B cell (primary cell): ENCODE data around the gene TRPM2. TPM values are rescaled to one million over a fixed set of nuclear protein-coding genes. Genes with fewer than 3 reads are reported as not detected.

Source experiments
- ATAC-seq: fragments of 200-7000 bp; cut with Tn5 transposase; one replicate; pipeline ENCODE4 v1.10.0; 2021; ENCODE audit warnings: low read depth, mild to moderate bottlenecking, moderate number of reproducible peaks, moderate library complexity
- CTCF ChIA-PET: fragments of 350-600 bp; sonication (Branson Sonifier 250); formaldehyde crosslinking; loops from one replicate; lab custom pipeline; 2021; ENCODE audit warnings: antibody characterized with exemption, inconsistent platforms; lab: Charles Lee
- POLR2A ChIA-PET: fragments of 350-600 bp; sonication (Branson Sonifier 250); formaldehyde crosslinking; loops from one replicate; lab custom pipeline; 2021; ENCODE audit warnings: antibody characterized with exemption; lab: Charles Lee
- DNase-seq: peaks from one replicate; pipeline ENCODE4 v3.0.0; 2013
- H2AFZ ChIP-seq: 2 replicates; pipeline ENCODE4 v1.6.1; 2012; ENCODE audit warnings: mild to moderate bottlenecking, low read depth, low read length; ENCODE audit not compliant: insufficient read depth, poor library complexity, severe bottlenecking
- H3K27ac ChIP-seq, 2 donors: 1 replicate in 1 of 2; 2 replicates in 1 of 2; pipeline ENCODE4 v1.5.1; 2012 to 2013; ENCODE audit warnings: low read length in 2 of 2, mild to moderate bottlenecking in 2 of 2, moderate library complexity in 1 of 2
- H3K27me3 ChIP-seq, 4 experiments: fragments of 200-600 bp in 1 of 4; sonication (generic) in 1 of 4; replicated peaks in 1 of 4; 1 replicate in 2 of 4; 2 replicates in 2 of 4; pipeline versions ENCODE4 v1.6.1 to v1.7.0; 2013 to 2016; ENCODE audit warnings: low read length in 3 of 4, mild to moderate bottlenecking in 2 of 4, mixed read lengths in 1 of 4, moderate library complexity in 1 of 4; ENCODE audit not compliant: insufficient read depth in 4 of 4, control insufficient read depth in 3 of 4; ENCODE audit errors: control extremely low read depth in 1 of 4
- H3K36me3 ChIP-seq, 2 experiments: replicated peaks in 1 of 2; 1 replicate in 1 of 2; 2 replicates in 1 of 2; pipeline versions ENCODE4 v1.6.1 to v1.7.1; 2013; ENCODE audit warnings: low read length in 1 of 2; ENCODE audit not compliant: insufficient read depth in 2 of 2, control insufficient read depth in 1 of 2; ENCODE audit errors: control extremely low read depth in 1 of 2, extremely low read depth in 1 of 2
- H3K4me1 ChIP-seq, 2 donors: fragments of 200-600 bp in 1 of 2; sonication (generic) in 1 of 2; 1 replicate in 1 of 2; 2 replicates in 1 of 2; pipeline versions ENCODE4 v1.5.1 to v1.6.1; 2013 to 2017; ENCODE audit warnings: low read length in 2 of 2; ENCODE audit not compliant: control insufficient read depth in 2 of 2, insufficient read depth in 2 of 2
- H3K4me2 ChIP-seq: replicated peaks from 2 replicates; pipeline ENCODE3; 2012; ENCODE audit warnings: mild to moderate bottlenecking, low read depth, low read length; ENCODE audit not compliant: poor library complexity, severe bottlenecking
- H3K4me3 ChIP-seq, 5 experiments: fragments of 200-600 bp in 1 of 5; sonication (generic) in 1 of 5; 1 replicate in 3 of 5; 2 replicates in 2 of 5; pipeline versions ENCODE4 v1.5.1 to v1.7.0; 2011 to 2016; ENCODE audit warnings: low read length in 4 of 5, mild to moderate bottlenecking in 4 of 5, low read depth in 2 of 5, control low read depth in 1 of 5, moderate library complexity in 1 of 5; ENCODE audit not compliant: insufficient read depth in 1 of 5; ENCODE audit errors: control extremely low read depth in 1 of 5, extremely low read depth in 1 of 5
- H3K79me2 ChIP-seq: fragments of 200-600 bp; sonication (generic); one replicate; pipeline ENCODE4 v1.6.0; 2016; ENCODE audit warnings: low read length; ENCODE audit not compliant: control insufficient read depth, insufficient read depth
- H3K9ac ChIP-seq: fragments of 200-600 bp; sonication (generic); 2 replicates; pipeline ENCODE4 v1.6.1; 2017; ENCODE audit warnings: mild to moderate bottlenecking, low read length, moderate library complexity
- H3K9me3 ChIP-seq, 3 donors: one replicate each; pipeline versions ENCODE4 v1.6.1 to v1.7.1; 2013; ENCODE audit warnings: low read length in 2 of 3; ENCODE audit not compliant: control insufficient read depth in 2 of 3, insufficient read depth in 1 of 3; ENCODE audit errors: control extremely low read depth in 1 of 3
- H4K20me1 ChIP-seq: 2 replicates; pipeline ENCODE4 v1.6.0; 2012; ENCODE audit warnings: mild to moderate bottlenecking, low read length; ENCODE audit not compliant: insufficient read depth, control insufficient read depth, poor library complexity, severe bottlenecking
- H3K27ac Mint-ChIP-seq: one replicate; pipeline ENCODE4 v1.8.0; 2021; ENCODE audit warnings: mixed read lengths
- H3K27me3 Mint-ChIP-seq: one replicate; pipeline ENCODE4 v1.8.0; 2021; ENCODE audit warnings: mixed read lengths
- H3K4me1 Mint-ChIP-seq: one replicate; pipeline ENCODE4 v1.8.0; 2021; ENCODE audit warnings: mixed read lengths
- H3K4me3 Mint-ChIP-seq: one replicate; pipeline ENCODE4 v1.8.0; 2021; ENCODE audit warnings: mixed read lengths
- H3K9me3 Mint-ChIP-seq: one replicate; pipeline ENCODE4 v1.8.0; 2022; ENCODE audit warnings: mixed read lengths; ENCODE audit not compliant: insufficient read depth
- EZH2 ChIP-seq: IDR thresholded peaks from 2 replicates; pipeline ENCODE4 v1.6.1; 2012; ENCODE audit warnings: borderline replicate concordance, low read depth, mild to moderate bottlenecking, moderate library complexity, low read length; ENCODE audit not compliant: insufficient read depth, poor library complexity, severe bottlenecking
- WGBS: methylation state at CpG from one replicate; pipeline ENCODE4 v1.1.5; 2013; ENCODE audit warnings: missing lambda C conversion rate; ENCODE audit not compliant: insufficient coverage; 5-methylcytosine and 5-hydroxymethylcytosine counted together
- intact Hi-C: fragments of 100-400 bp; cut with micrococcal nuclease; formaldehyde crosslinking; loops from one replicate; pipeline ENCODE4 v1.10.0; 2022
- polyA plus RNA-seq: library from polyadenylated mRNA; depleted of rRNA; stranded (reverse); fragments of >200 nt; gene quantifications from 2 replicates; pipeline ENCODE4 v1.2.3, GENCODE V29; 2012
- total RNA-seq, 2 donors: library from RNA; stranded (reverse); fragments of 120-200 nt in 1 of 2; gene quantifications; 1 replicate in 1 of 2; 2 replicates in 1 of 2; pipeline versions ENCODE4 v1.2.3 to v1.2.4, GENCODE V29; 2013 to 2022
- TF ChIP-seq, protein P1 (sequence below): fragments of 200-600 bp; IDR thresholded peaks from one replicate; pipeline ENCODE4 v1.8.0; 2022; ENCODE audit warnings: antibody characterized with exemption, mild to moderate bottlenecking

Gene TRPM2
- total and polyA plus RNA-seq, 2 donors (not counting 1 experiment from before 2014, with no cell fraction given): 1.6 to 8.4 TPM

DNA sequence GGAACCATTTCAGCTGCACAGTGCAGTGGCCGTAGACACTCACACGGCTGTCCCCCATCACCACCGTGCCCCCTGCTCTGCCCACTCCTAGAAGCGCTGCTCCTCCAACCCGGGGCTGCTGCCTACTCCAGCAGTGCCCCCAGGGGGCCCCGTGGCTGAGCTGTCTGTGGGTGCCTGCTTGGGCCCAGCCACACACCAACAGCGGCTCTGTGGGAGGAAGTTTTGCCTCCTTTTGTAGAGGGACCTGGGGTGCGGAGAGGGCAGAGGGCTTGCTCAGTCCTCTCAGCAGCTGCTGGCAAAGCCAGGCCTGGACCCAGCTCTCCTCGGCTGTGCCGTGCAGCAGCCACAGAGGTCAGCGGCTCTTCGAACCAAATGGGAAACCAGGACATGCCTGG is 90.5 kb downstream of the TRPM2 start:
- Histone ChIP-seq H2AFZ (no peak overlapping the region), H3K27me3 (no peaks in the 10 kb centered on the region), H3K79me2 (no peaks in the 10 kb centered on the region), H4K20me1 (no peaks in the 10 kb centered on the region), H3K4me1 (peaks cover 0 to 3% of the 10 kb centered on the region in 2 donors), H3K4me2 (no peak overlapping the region), H3K36me3 (no peaks in the 10 kb centered on the region), H3K9ac (no peak overlapping the region), H3K27ac (no peak overlapping the region), H3K4me3 (no peak overlapping the region), H3K9me3 (peaks cover 0 to 10% (median 0%) of the 10 kb centered on the region in 3 donors)
- no peaks in the 10 kb centered on the region for H3K4me1 Mint-ChIP-seq
- 93% methylated on average over 10 of the region's 12 CpGs for WGBS
- ChIA-PET POLR2A (no interaction called here), CTCF (no interaction called here)
- ATAC-seq (no peak), DNase-seq (no peak)
- intact Hi-C loops: no loop called here
- TF ChIP-seq EZH2: no peak
- TF ChIP-seq, protein P1, sequence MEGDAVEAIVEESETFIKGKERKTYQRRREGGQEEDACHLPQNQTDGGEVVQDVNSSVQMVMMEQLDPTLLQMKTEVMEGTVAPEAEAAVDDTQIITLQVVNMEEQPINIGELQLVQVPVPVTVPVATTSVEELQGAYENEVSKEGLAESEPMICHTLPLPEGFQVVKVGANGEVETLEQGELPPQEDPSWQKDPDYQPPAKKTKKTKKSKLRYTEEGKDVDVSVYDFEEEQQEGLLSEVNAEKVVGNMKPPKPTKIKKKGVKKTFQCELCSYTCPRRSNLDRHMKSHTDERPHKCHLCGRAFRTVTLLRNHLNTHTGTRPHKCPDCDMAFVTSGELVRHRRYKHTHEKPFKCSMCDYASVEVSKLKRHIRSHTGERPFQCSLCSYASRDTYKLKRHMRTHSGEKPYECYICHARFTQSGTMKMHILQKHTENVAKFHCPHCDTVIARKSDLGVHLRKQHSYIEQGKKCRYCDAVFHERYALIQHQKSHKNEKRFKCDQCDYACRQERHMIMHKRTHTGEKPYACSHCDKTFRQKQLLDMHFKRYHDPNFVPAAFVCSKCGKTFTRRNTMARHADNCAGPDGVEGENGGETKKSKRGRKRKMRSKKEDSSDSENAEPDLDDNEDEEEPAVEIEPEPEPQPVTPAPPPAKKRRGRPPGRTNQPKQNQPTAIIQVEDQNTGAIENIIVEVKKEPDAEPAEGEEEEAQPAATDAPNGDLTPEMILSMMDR: no peak
- H3K27ac Mint-ChIP-seq: no peak overlapping the region
- H3K9me3 Mint-ChIP-seq: no peaks in the 10 kb centered on the region
- no peak overlapping the region for H3K4me3 Mint-ChIP-seq
- H3K27me3 Mint-ChIP-seq: peaks cover 10% of the 10 kb centered on the region

DNA sequence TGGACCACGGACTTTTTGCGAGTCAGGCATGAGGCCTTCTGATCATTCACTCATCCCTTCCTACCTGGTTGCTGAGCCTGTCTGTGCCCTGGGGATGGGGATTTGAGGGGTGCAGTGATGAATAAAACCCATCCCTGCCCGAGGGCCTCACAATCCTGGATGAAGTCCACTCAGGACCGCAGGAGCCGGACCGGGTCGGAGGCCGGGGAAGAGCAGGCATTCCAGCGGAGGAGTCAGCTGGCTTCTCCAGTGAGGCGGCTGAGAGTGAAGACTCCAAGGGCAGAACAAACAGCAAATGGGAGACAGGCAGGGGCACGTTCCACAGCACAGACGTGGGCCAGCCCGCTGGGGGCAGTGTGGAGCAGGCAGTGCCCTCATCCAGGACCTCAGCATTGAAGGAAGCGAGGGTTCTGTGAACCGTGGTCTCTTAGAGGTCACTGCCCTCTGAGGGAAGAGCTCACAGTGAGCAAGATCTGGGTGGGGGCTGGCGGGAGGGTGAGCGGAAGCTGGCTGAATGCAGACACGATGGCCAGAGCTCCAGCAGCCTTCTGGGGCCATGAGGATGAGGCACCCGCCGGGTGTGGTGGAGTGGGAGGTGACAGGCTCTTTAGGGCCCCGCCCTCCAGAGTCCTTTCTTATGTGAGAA is 91.0 kb downstream of the TRPM2 start:
- no peaks in the 10 kb centered on the region for H4K20me1 ChIP-seq
- H3K4me1 ChIP-seq: peaks cover 0 to 3% of the 10 kb centered on the region in 2 donors
- ChIA-PET POLR2A (no interaction called here), CTCF (no interaction called here)
- no peaks in the 10 kb centered on the region for H3K36me3 ChIP-seq
- no peaks in the 10 kb centered on the region for H3K27me3 ChIP-seq
- intact Hi-C loops: no loop called here
- H2AFZ ChIP-seq: no peak overlapping the region
- no peaks in the 10 kb centered on the region for H3K79me2 ChIP-seq
- peaks cover 15% of the 10 kb centered on the region for H3K27me3 Mint-ChIP-seq
- H3K27ac Mint-ChIP-seq: no peak overlapping the region
- DNase-seq (no peak), ATAC-seq (no peak)
- no peaks in the 10 kb centered on the region for H3K9me3 Mint-ChIP-seq
- no peak overlapping the region for H3K9ac ChIP-seq
- 85% methylated on average over 18 of the region's 21 CpGs for WGBS
- H3K9me3 ChIP-seq: peaks cover 0 to 10% (median 0%) of the 10 kb centered on the region in 3 donors
- H3K27ac ChIP-seq: no peak overlapping the region
- no peak for TF ChIP-seq EZH2
- TF ChIP-seq, protein P1: no peak
- H3K4me3 Mint-ChIP-seq: no peak overlapping the region
- H3K4me3 ChIP-seq: no peak overlapping the region
- no peak overlapping the region for H3K4me2 ChIP-seq
- no peaks in the 10 kb centered on the region for H3K4me1 Mint-ChIP-seq
